Measurements from ENCODE around the gene STK32B. TPM values are rescaled to one million over a fixed set of nuclear protein-coding genes. Genes with fewer than 3 reads are reported as not detected.

Gene STK32B
- total and polyA plus RNA-seq, 9 of the 15 experiments (the other 6 are each of a cell fraction or from before 2014, with no cell fraction given) = 0.03 to 0.20 (median 0.07) TPM; not detected in 2

- Histone ChIP-seq H3K4me1 (replicated peaks in 1 of 2; ENCODE audit: control insufficient read depth in 2 of 2, insufficient read depth in 2 of 2, low read length in 2 of 2) (no peaks in the 10 kb centered on the region), H2AFZ (ENCODE audit: low read depth, low read length) (no peak overlapping the region), H3K27ac (ENCODE audit: extremely low read depth, low read depth, low read length) (no peak overlapping the region), H3K4me3 (no peak overlapping the region), H3K9ac (ENCODE audit: insufficient read depth in 1 of 2, low read depth in 2 of 2, low read length in 2 of 2) (no peak overlapping the region), H3K9me1 (ENCODE audit: control insufficient read depth, insufficient read depth, low read length) (no peaks in the 10 kb centered on the region), H3K36me3 (ENCODE audit: control insufficient read depth, insufficient read depth, low read length) (no peaks in the 10 kb centered on the region), H3K4me2 (ENCODE audit: insufficient read depth, low read length) (no peak overlapping the region), H3K9me3 (replicated peaks; ENCODE audit: control insufficient read depth, insufficient read depth, low read depth, low read length) (no peaks in the 10 kb centered on the region), H4K20me1 (replicated peaks; ENCODE audit: control insufficient read depth, insufficient read depth, low read length) (no peaks in the 10 kb centered on the region), H3K27me3 (ENCODE audit: control insufficient read depth in 2 of 2, insufficient read depth in 2 of 2, low read length in 2 of 2) (peaks cover 10 to 35% of the 10 kb centered on the region in 2 experiments; a peak in 3 of 5 replicates), H3K79me2 (ENCODE audit: control insufficient read depth, insufficient read depth, low read length) (no peaks in the 10 kb centered on the region)
- FAIRE-seq (no peak), ATAC-seq (no peak), DNase-seq (ENCODE audit: extremely low read depth in 1 of 4, low spot score in 3 of 4) (no peak)
- in situ Hi-C loops (cut with MboI) = no loop called here
- TF ChIP-seq ZNF766 (CRISPR knock-in tag; conservative IDR thresholded peaks at IDR 0.05) = no peak
- TF ChIP-seq RBM39 (optimal IDR thresholded peaks at IDR 0.05; ENCODE audit: low read depth, low read length) = no peak
- TF ChIP-seq MTA3 (IDR thresholded peaks at IDR 0.05; ENCODE audit: borderline replicate concordance) = no peak
- TF ChIP-seq ZNF57 (CRISPR knock-in tag; IDR thresholded peaks at IDR 0.05) = no peak
- no peak for TF ChIP-seq CBX8 (IDR thresholded peaks at IDR 0.05; ENCODE audit: borderline replicate concordance, extremely low read depth, low read depth, low read length, poor library complexity, severe bottlenecking)
- TF ChIP-seq E2F8 (IDR thresholded peaks at IDR 0.05; ENCODE audit: low read depth, partially characterized antibody) = no peak
- TF ChIP-seq, protein P1, sequence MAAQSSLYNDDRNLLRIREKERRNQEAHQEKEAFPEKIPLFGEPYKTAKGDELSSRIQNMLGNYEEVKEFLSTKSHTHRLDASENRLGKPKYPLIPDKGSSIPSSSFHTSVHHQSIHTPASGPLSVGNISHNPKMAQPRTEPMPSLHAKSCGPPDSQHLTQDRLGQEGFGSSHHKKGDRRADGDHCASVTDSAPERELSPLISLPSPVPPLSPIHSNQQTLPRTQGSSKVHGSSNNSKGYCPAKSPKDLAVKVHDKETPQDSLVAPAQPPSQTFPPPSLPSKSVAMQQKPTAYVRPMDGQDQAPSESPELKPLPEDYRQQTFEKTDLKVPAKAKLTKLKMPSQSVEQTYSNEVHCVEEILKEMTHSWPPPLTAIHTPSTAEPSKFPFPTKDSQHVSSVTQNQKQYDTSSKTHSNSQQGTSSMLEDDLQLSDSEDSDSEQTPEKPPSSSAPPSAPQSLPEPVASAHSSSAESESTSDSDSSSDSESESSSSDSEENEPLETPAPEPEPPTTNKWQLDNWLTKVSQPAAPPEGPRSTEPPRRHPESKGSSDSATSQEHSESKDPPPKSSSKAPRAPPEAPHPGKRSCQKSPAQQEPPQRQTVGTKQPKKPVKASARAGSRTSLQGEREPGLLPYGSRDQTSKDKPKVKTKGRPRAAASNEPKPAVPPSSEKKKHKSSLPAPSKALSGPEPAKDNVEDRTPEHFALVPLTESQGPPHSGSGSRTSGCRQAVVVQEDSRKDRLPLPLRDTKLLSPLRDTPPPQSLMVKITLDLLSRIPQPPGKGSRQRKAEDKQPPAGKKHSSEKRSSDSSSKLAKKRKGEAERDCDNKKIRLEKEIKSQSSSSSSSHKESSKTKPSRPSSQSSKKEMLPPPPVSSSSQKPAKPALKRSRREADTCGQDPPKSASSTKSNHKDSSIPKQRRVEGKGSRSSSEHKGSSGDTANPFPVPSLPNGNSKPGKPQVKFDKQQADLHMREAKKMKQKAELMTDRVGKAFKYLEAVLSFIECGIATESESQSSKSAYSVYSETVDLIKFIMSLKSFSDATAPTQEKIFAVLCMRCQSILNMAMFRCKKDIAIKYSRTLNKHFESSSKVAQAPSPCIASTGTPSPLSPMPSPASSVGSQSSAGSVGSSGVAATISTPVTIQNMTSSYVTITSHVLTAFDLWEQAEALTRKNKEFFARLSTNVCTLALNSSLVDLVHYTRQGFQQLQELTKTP (IDR thresholded peaks at IDR 0.05; ENCODE audit: low read depth in 1 of 2, partially characterized antibody in 2 of 2) = no peak
- TF ChIP-seq RBM17 (IDR thresholded peaks at IDR 0.05; ENCODE audit: borderline replicate concordance, low read depth, low read length) = no peak
- TF ChIP-seq ILF3 (IDR thresholded peaks at IDR 0.05; ENCODE audit: borderline replicate concordance) = no peak
- TF ChIP-seq MYNN (IDR thresholded peaks at IDR 0.05) = no peak
- TF ChIP-seq MYNN (CRISPR knock-in tag; IDR thresholded peaks at IDR 0.05) = no peak
- TF ChIP-seq RBM15 (IDR thresholded peaks at IDR 0.05; ENCODE audit: insufficient read depth, low read length) = no peak
- no peak for TF ChIP-seq ZNF165 (CRISPR knock-in tag; IDR thresholded peaks at IDR 0.05; ENCODE audit: borderline replicate concordance)
- TF ChIP-seq HSF4 (CRISPR knock-in tag; IDR thresholded peaks at IDR 0.05; ENCODE audit: borderline replicate concordance) = no peak
- WGBS (ENCODE audit: insufficient coverage, low coverage, missing lambda C conversion rate) = 0% methylated on average over 14 of the region's 14 CpGs
- CTCF ChIA-PET (ENCODE audit: low intra/inter-chr PET ratio) = no interaction called here
- no TSS peak for BruUV-seq (replicated peaks)
- intact Hi-C loops (cut with micrococcal nuclease) = no loop called here
- POLR2A ChIA-PET = no interaction called here
These were observed 135.2 kb downstream of the STK32B start for GRCh38 chr4:5186271-5187064.
